Keratinocyte (primary cell): Measurements from ENCODE around the gene ABCC3. TPM values are rescaled to one million over a fixed set of nuclear protein-coding genes. Genes with fewer than 3 reads are reported as not detected.

Source experiments
- DNase-seq: peaks from one replicate; pipeline ENCODE4 v3.0.0-alpha.2; 2011; ENCODE audit warnings: low read depth, missing footprints, low spot score
- FAIRE-seq: peaks from 2 replicates; lab custom pipeline; 2011; peaks lifted over from hg19 to GRCh38; lab: Jason Lieb, UNC
- H2AFZ ChIP-seq: 2 replicates; pipeline ENCODE4 v1.6.0; 2012; ENCODE audit warnings: low read length, control low read depth, inconsistent platforms; ENCODE audit not compliant: control insufficient read depth
- H3K27ac ChIP-seq: 2 replicates; pipeline ENCODE4 v1.5.1; 2011; ENCODE audit warnings: low read length; ENCODE audit not compliant: control insufficient read depth, insufficient read depth
- H3K27me3 ChIP-seq: 3 replicates; pipeline ENCODE4 v1.6.0; 2011; ENCODE audit warnings: low read length; ENCODE audit not compliant: control insufficient read depth, insufficient read depth; ENCODE audit errors: extremely low read depth
- H3K36me3 ChIP-seq, 2 experiments: 2 replicates in 1 of 2; 3 replicates in 1 of 2; pipeline ENCODE4 v1.5.1; 2011; ENCODE audit warnings: low read length in 2 of 2, mild to moderate bottlenecking in 1 of 2; ENCODE audit not compliant: control insufficient read depth in 2 of 2, insufficient read depth in 2 of 2; ENCODE audit errors: extremely low read depth in 1 of 2
- H3K4me1 ChIP-seq: 3 replicates; pipeline ENCODE4 v1.5.1; 2011; ENCODE audit warnings: low read length; ENCODE audit not compliant: control insufficient read depth, insufficient read depth; ENCODE audit errors: extremely low read depth
- H3K4me2 ChIP-seq: 3 replicates; pipeline ENCODE4 v1.6.0; 2011; ENCODE audit warnings: low read depth, low read length; ENCODE audit not compliant: control insufficient read depth, insufficient read depth; ENCODE audit errors: extremely low read depth
- H3K4me3 ChIP-seq, 3 experiments: fragments of 200-600 bp in 1 of 3; sonication (generic) in 1 of 3; 2 replicates in 2 of 3; 3 replicates in 1 of 3; pipeline ENCODE4 v1.5.1; 2011 to 2016; ENCODE audit warnings: low read length in 3 of 3, mild to moderate bottlenecking in 3 of 3, control low read depth in 2 of 3, inconsistent platforms in 1 of 3, low read depth in 1 of 3, mixed read lengths in 1 of 3, mixed run types in 1 of 3, moderate library complexity in 1 of 3; ENCODE audit not compliant: control insufficient read depth in 2 of 3, insufficient read depth in 2 of 3; ENCODE audit errors: extremely low read depth in 1 of 3
- H3K79me2 ChIP-seq: 2 replicates; pipeline ENCODE4 v1.6.0; 2012; ENCODE audit warnings: low read length; ENCODE audit not compliant: control insufficient read depth, insufficient read depth
- H3K9ac ChIP-seq: 3 replicates; pipeline ENCODE4 v1.6.0; 2011; ENCODE audit warnings: low read length; ENCODE audit not compliant: control insufficient read depth, insufficient read depth; ENCODE audit errors: extremely low read depth
- H3K9me1 ChIP-seq: 3 replicates; pipeline ENCODE4 v1.6.0; 2011; ENCODE audit warnings: low read length; ENCODE audit not compliant: control insufficient read depth, insufficient read depth; ENCODE audit errors: extremely low read depth
- H3K9me3 ChIP-seq: 2 replicates; pipeline ENCODE4 v1.5.1; 2012; ENCODE audit warnings: low read depth, low read length; ENCODE audit not compliant: control insufficient read depth
- H4K20me1 ChIP-seq: 3 replicates; pipeline ENCODE4 v1.6.0; 2011; ENCODE audit warnings: low read length; ENCODE audit not compliant: control insufficient read depth, insufficient read depth; ENCODE audit errors: extremely low read depth
- EZH2 ChIP-seq: IDR thresholded peaks from one replicate; pipeline ENCODE4 v1.6.1; 2012; ENCODE audit warnings: inconsistent platforms, mild to moderate bottlenecking, low read length, moderate library complexity
- dilution Hi-C: fragments of 300-500 bp; cut with MboI; formaldehyde crosslinking; loops from one replicate; pipeline ENCODE4 v1.7.0; 2020; ENCODE audit warnings: low sequenced_read_pairs; ENCODE audit not compliant: extremely low pct_ligation_motif_present
- polyA plus RNA-seq, 5 experiments: library from polyadenylated mRNA; depleted of rRNA in 3 of 5; stranded (reverse) in 3 of 5; stranded (forward) in 1 of 5; unstranded in 1 of 5; fragments of >200 nt; gene quantifications; 1 replicate in 1 of 5; 2 replicates in 3 of 5; 3 replicates in 1 of 5; pipeline versions ENCODE4 v1.2.1 to v1.2.3, GENCODE V29; 2011 to 2012; ENCODE audit warnings: missing spikeins in 2 of 5, low read depth in 1 of 5, low replicate concordance in 1 of 5
- TF ChIP-seq, protein P1 (sequence below), 3 experiments: IDR thresholded peaks in 1 of 3; conservative IDR thresholded peaks in 1 of 3; optimal IDR thresholded peaks in 1 of 3; 2 replicates in 2 of 3; 3 replicates in 1 of 3; pipeline versions ENCODE3 to v1.5.1; 2011; ENCODE audit warnings: low read length in 3 of 3, mild to moderate bottlenecking in 3 of 3, moderate library complexity in 2 of 3, control low read depth in 1 of 3, inconsistent platforms in 1 of 3; ENCODE audit not compliant: insufficient read depth in 2 of 3; ENCODE audit errors: extremely low read depth in 1 of 3

The ABCC3 gene
- polyA plus RNA-seq, 1 donor (not counting 4 experiments of a cell fraction or from before 2014, with no cell fraction given): 41.7 TPM

DNA sequence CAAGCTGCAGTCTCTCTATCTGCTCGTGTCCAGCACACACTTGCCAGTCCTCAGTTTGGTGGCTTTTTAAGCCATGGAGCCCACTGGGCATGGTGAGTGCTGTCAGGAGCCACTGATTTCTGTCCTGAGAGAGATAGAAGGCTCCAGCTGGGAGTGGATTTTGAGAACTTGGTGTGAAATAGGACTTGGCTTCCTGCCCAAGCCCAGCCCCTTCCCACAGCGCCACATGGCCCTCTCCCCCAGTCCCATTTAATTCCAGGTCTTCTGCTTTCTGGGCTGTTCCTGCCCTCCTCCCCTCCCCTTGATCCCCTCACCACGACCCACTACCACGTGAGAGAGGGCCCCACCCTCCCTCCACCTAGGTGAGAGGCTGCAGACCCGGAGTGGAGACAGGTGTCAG lies 14.4 kb upstream of the ABCC3 start:
- Histone ChIP-seq H4K20me1 (no peaks in the 10 kb centered on the region), H3K9ac (no peak overlapping the region), H3K9me3 (no peaks in the 10 kb centered on the region), H3K9me1 (no peaks in the 10 kb centered on the region), H3K4me1 (peaks cover 3% of the 10 kb centered on the region), H2AFZ (no peak overlapping the region), H3K27me3 (peaks cover 10% of the 10 kb centered on the region), H3K4me2 (no peak overlapping the region), H3K4me3 (no peak overlapping the region), H3K27ac (no peak overlapping the region), H3K36me3 (no peaks in the 10 kb centered on the region), H3K79me2 (no peaks in the 10 kb centered on the region)
- TF ChIP-seq EZH2: no peak
- TF ChIP-seq, protein P1, sequence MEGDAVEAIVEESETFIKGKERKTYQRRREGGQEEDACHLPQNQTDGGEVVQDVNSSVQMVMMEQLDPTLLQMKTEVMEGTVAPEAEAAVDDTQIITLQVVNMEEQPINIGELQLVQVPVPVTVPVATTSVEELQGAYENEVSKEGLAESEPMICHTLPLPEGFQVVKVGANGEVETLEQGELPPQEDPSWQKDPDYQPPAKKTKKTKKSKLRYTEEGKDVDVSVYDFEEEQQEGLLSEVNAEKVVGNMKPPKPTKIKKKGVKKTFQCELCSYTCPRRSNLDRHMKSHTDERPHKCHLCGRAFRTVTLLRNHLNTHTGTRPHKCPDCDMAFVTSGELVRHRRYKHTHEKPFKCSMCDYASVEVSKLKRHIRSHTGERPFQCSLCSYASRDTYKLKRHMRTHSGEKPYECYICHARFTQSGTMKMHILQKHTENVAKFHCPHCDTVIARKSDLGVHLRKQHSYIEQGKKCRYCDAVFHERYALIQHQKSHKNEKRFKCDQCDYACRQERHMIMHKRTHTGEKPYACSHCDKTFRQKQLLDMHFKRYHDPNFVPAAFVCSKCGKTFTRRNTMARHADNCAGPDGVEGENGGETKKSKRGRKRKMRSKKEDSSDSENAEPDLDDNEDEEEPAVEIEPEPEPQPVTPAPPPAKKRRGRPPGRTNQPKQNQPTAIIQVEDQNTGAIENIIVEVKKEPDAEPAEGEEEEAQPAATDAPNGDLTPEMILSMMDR (optimal IDR thresholded peaks at IDR 0.05 in 1 of 3, IDR thresholded peaks at IDR 0.05 in 1 of 3, conservative IDR thresholded peaks at IDR 0.05 in 1 of 3; ENCODE audit: extremely low read depth in 1 of 3, insufficient read depth in 2 of 3, low read length in 3 of 3): no peak
- DNase-seq: no peak
- dilution Hi-C loops: no loop called here
- no peak for FAIRE-seq

DNA sequence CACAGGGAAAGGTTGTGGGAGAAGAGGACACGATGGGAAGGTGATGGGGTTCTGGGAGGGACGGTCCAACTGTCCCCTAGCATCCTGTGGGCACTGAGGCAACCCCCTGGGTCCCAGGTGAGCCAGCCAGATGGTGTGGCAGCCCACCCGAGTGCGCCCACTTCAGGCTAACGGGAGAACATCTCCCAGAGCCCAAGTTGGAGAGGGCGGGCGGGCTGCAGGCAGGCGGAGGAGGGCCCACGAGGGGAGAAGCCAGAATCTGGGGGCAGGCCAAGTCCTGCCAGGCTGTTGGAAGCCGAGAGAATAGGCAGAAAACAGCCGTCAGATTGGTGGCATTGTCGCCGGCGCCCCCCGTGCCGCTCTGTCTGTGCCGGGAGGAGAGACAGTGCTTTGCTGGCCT lies 13.8 kb upstream of the ABCC3 start:
- no peaks in the 10 kb centered on the region for H4K20me1 ChIP-seq
- H2AFZ ChIP-seq: no peak overlapping the region
- H3K9ac ChIP-seq: no peak overlapping the region
- peaks cover 3% of the 10 kb centered on the region for H3K4me1 ChIP-seq
- no peaks in the 10 kb centered on the region for H3K36me3 ChIP-seq
- peaks cover 10% of the 10 kb centered on the region for H3K27me3 ChIP-seq
- no peak overlapping the region for H3K27ac ChIP-seq
- H3K4me2 ChIP-seq: no peak overlapping the region
- TF ChIP-seq EZH2: no peak
- TF ChIP-seq, protein P1 (optimal IDR thresholded peaks at IDR 0.05 in 1 of 3, IDR thresholded peaks at IDR 0.05 in 1 of 3, conservative IDR thresholded peaks at IDR 0.05 in 1 of 3; ENCODE audit: extremely low read depth in 1 of 3, insufficient read depth in 2 of 3, low read length in 3 of 3): peak in 1 of 3 experiments; percentile 5
- FAIRE-seq (no peak), DNase-seq (no peak)
- dilution Hi-C loops: no loop called here
- H3K9me1 ChIP-seq: no peaks in the 10 kb centered on the region
- no peaks in the 10 kb centered on the region for H3K79me2 ChIP-seq
- H3K9me3 ChIP-seq: no peaks in the 10 kb centered on the region
- no peak overlapping the region for H3K4me3 ChIP-seq
